Natural killer cell (primary cell): ENCODE measurements around the gene SLC39A11. TPM values are rescaled to one million over a fixed set of nuclear protein-coding genes. Genes with fewer than 3 reads are reported as not detected.

Experiments
- ATAC-seq, 3 donors: fragments of 150-1000 bp in 2 of 3; fragments of 200-7000 bp in 1 of 3; cut with Tn5 transposase; 1 replicate in 1 of 3; 2 replicates in 2 of 3; pipeline ENCODE4 v1.10.0; 2021; ENCODE audit warnings: mild to moderate bottlenecking in 2 of 3, moderate library complexity in 2 of 3
- DNase-seq, 2 donors: peaks; one replicate each; pipeline versions ENCODE4 v3.0.0 to v3.0.0-alpha.2; 2013 to 2021; ENCODE audit warnings: mixed read lengths in 1 of 2
- H3K27ac ChIP-seq: one replicate; pipeline ENCODE4 v1.5.1; 2013; ENCODE audit warnings: mild to moderate bottlenecking, low read length
- H3K27me3 ChIP-seq: one replicate; pipeline ENCODE4 v1.6.1; 2013; ENCODE audit warnings: low read length; ENCODE audit not compliant: control insufficient read depth, insufficient read depth
- H3K36me3 ChIP-seq: one replicate; pipeline ENCODE4 v1.6.1; 2013; ENCODE audit warnings: low read length; ENCODE audit not compliant: control insufficient read depth, insufficient read depth
- H3K4me1 ChIP-seq: one replicate; pipeline ENCODE4 v1.6.1; 2013; ENCODE audit warnings: low read length; ENCODE audit not compliant: control insufficient read depth, insufficient read depth
- H3K4me3 ChIP-seq: one replicate; pipeline ENCODE4 v1.5.1; 2013; ENCODE audit warnings: low read length
- H3K9me3 ChIP-seq: one replicate; pipeline ENCODE4 v1.6.1; 2013; ENCODE audit warnings: low read length; ENCODE audit not compliant: control insufficient read depth, insufficient read depth
- H3K27ac Mint-ChIP-seq, 2 donors: one replicate each; pipeline ENCODE4 v1.8.0; 2022; ENCODE audit warnings: mild to moderate bottlenecking in 2 of 2, mixed read lengths in 2 of 2, moderate library complexity in 1 of 2
- H3K27me3 Mint-ChIP-seq, 2 donors: one replicate each; pipeline ENCODE4 v1.8.0; 2022; ENCODE audit warnings: low read depth in 2 of 2, mixed read lengths in 2 of 2
- H3K36me3 Mint-ChIP-seq: one replicate; pipeline ENCODE4 v1.8.0; 2022; ENCODE audit warnings: mixed read lengths
- H3K4me1 Mint-ChIP-seq, 2 donors: one replicate each; pipeline ENCODE4 v1.8.0; 2022; ENCODE audit warnings: mixed read lengths in 2 of 2
- H3K4me3 Mint-ChIP-seq: one replicate; pipeline ENCODE4 v1.8.0; 2022; ENCODE audit warnings: mild to moderate bottlenecking, moderate library complexity, mixed read lengths
- H3K9me3 Mint-ChIP-seq, 2 donors: one replicate each; pipeline ENCODE4 v1.8.0; 2022; ENCODE audit warnings: mixed read lengths in 2 of 2
- WGBS: methylation state at CpG from one replicate; pipeline ENCODE4 v1.1.7; 2013; ENCODE audit warnings: missing lambda C conversion rate; ENCODE audit not compliant: insufficient coverage; 5-methylcytosine and 5-hydroxymethylcytosine counted together
- intact Hi-C: fragments of 100-400 bp; cut with micrococcal nuclease; formaldehyde crosslinking; loops from one replicate; pipeline ENCODE4 v1.14.2; 2022
- total RNA-seq, 4 donors: library from RNA; stranded (reverse); fragments of 120-200 nt in 1 of 4; gene quantifications; one replicate each; pipeline versions ENCODE4 v1.2.3 to v1.2.4, GENCODE V29; 2013 to 2022
- TF ChIP-seq, protein P1 (sequence below): fragments of 200-600 bp; IDR thresholded peaks from one replicate; pipeline ENCODE4 v1.8.0; 2022; ENCODE audit warnings: antibody characterized with exemption

The SLC39A11 gene
- total RNA-seq, 3 donors from 2014 or later (not counting 1 experiment from before 2014, with no cell fraction given) = 32.6 to 44.9 (median 39.4) TPM

DNA sequence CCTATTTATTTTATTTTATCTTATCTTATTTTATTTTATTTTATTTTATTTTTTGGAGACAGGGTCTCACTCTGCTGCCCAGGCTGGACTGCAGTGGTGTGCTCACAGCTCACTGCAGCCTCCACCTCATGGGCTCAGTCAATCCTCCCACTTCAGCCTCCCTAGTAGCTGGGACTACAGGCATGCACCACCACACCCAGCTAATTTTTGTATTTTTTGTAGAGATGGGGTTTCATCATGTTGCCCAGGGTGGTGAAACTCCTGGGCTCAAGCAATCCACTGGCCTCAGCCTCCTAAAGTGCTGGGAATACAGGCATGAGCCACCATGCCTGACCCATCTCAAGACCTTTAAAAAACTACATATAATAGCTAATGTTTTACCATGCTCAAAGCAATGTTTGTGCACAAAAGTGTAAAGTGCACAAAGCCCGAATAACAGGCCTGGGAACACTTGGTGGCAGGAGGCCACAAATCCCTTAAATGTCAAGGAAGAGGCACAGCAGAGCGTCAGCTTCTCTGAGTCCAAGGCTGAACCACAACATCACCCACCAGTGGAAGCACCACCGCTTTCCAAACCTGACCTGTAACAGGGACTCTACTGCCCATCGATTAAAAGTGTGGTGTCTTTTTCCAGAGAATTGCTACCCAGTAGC is 30.6 kb upstream of the SLC39A11 start:
- no peaks in the 10 kb centered on the region for H3K4me1 Mint-ChIP-seq
- intact Hi-C loops = no loop called here
- DNase-seq (no peak), ATAC-seq (no peak)
- H3K27me3 ChIP-seq = no peaks in the 10 kb centered on the region
- no peak overlapping the region for H3K4me3 Mint-ChIP-seq
- TF ChIP-seq, protein P1, sequence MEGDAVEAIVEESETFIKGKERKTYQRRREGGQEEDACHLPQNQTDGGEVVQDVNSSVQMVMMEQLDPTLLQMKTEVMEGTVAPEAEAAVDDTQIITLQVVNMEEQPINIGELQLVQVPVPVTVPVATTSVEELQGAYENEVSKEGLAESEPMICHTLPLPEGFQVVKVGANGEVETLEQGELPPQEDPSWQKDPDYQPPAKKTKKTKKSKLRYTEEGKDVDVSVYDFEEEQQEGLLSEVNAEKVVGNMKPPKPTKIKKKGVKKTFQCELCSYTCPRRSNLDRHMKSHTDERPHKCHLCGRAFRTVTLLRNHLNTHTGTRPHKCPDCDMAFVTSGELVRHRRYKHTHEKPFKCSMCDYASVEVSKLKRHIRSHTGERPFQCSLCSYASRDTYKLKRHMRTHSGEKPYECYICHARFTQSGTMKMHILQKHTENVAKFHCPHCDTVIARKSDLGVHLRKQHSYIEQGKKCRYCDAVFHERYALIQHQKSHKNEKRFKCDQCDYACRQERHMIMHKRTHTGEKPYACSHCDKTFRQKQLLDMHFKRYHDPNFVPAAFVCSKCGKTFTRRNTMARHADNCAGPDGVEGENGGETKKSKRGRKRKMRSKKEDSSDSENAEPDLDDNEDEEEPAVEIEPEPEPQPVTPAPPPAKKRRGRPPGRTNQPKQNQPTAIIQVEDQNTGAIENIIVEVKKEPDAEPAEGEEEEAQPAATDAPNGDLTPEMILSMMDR = no peak
- no peak overlapping the region for H3K27ac ChIP-seq
- no peaks in the 10 kb centered on the region for H3K36me3 Mint-ChIP-seq
- H3K9me3 Mint-ChIP-seq = no peaks in the 10 kb centered on the region
- H3K9me3 ChIP-seq = no peaks in the 10 kb centered on the region
- no peak overlapping the region for H3K4me3 ChIP-seq
- H3K27me3 Mint-ChIP-seq = peaks cover 2 to 6% of the 10 kb centered on the region in 2 donors
- H3K36me3 ChIP-seq = no peaks in the 10 kb centered on the region
- no peaks in the 10 kb centered on the region for H3K4me1 ChIP-seq
- H3K27ac Mint-ChIP-seq = no peak overlapping the region
- WGBS = 85% methylated on average over 4 of the region's 4 CpGs

DNA sequence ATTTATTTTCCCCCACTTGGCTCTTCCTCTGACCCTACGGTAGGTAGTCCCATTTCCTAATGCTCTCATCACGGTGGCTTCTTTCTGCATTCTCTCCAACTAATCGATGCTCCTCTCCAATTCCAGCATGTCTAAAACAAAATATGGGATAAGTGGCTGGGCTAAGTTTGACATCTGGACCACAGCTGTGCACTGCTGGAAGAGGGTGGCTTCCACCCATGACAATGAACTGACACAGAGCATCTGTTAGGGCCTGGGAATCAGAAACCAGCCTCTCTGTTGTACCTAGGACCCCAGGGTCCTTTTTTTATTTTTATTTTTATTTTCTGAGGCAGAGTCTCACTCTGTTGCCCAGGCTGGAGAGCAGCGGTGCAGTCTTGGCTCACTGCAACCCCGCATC is 29.0 kb upstream of the SLC39A11 start:
- TF ChIP-seq, protein P1 = no peak
- no peak overlapping the region for H3K4me3 Mint-ChIP-seq
- Histone ChIP-seq H3K36me3 (no peaks in the 10 kb centered on the region), H3K9me3 (no peaks in the 10 kb centered on the region), H3K27me3 (no peaks in the 10 kb centered on the region), H3K4me1 (no peaks in the 10 kb centered on the region), H3K4me3 (no peak overlapping the region), H3K27ac (no peak overlapping the region)
- WGBS = 91% methylated on average over 5 of the region's 5 CpGs
- no peaks in the 10 kb centered on the region for H3K4me1 Mint-ChIP-seq
- ATAC-seq (no peak), DNase-seq (no peak)
- intact Hi-C loops = no loop called here
- no peaks in the 10 kb centered on the region for H3K36me3 Mint-ChIP-seq
- no peaks in the 10 kb centered on the region for H3K9me3 Mint-ChIP-seq
- H3K27me3 Mint-ChIP-seq = peaks cover 2 to 6% of the 10 kb centered on the region in 2 donors
- no peak overlapping the region for H3K27ac Mint-ChIP-seq

DNA sequence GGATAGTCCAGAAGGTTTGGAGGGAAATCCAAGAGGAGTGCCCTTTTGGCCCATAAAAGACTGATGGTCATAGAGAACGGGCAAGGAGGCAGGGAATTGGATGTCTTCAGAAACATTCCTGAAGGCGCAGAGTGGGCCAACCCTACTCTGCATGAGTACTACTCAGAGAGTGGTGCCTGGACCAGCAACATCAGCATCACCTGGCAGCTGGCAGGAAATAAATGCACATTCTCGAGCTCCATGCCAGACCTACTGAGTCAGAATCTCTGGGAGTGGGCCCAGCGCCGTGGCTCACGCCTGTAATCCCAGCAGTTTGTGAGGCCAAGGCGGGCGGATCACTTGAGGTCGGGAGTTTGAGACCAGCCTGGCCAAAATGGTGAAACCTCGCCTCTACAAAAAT is 27.1 kb upstream of the SLC39A11 start:
- Histone ChIP-seq H3K9me3 (no peaks in the 10 kb centered on the region), H3K27me3 (no peaks in the 10 kb centered on the region), H3K36me3 (no peaks in the 10 kb centered on the region), H3K4me3 (no peak overlapping the region), H3K4me1 (no peaks in the 10 kb centered on the region), H3K27ac (no peak overlapping the region)
- TF ChIP-seq, protein P1 = no peak
- WGBS = 91% methylated on average over 9 of the region's 10 CpGs
- no peak for ATAC-seq
- H3K27me3 Mint-ChIP-seq = peaks cover 6 to 7% of the 10 kb centered on the region in 2 donors
- intact Hi-C loops = no loop called here
- H3K36me3 Mint-ChIP-seq = no peaks in the 10 kb centered on the region
- H3K27ac Mint-ChIP-seq = no peak overlapping the region
- H3K9me3 Mint-ChIP-seq = no peaks in the 10 kb centered on the region
- no peak overlapping the region for H3K4me3 Mint-ChIP-seq
- H3K4me1 Mint-ChIP-seq = no peaks in the 10 kb centered on the region
- no peak for DNase-seq

DNA sequence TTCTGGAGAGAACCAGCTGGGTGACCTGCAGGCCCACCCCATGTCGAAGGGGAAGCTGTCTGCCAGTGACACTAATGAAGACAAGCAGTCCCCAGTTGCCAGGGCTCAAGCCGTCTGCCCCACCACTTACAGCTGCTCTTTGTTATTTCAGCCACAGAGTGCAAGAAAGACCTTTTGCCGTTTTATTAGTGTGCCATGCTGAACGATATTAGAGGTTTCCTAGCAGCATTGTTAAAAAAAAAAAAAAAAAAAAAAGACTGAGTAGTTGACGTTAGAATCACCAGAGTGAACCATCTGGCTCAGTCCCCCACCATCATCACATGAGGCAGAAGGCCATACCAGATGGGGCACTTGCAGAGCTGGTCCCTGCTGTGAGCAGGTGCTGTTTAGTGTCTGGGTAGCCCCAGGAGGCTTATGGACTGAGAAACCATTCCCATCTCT is 26.5 kb upstream of the SLC39A11 start:
- Mint-ChIP-seq H3K4me1 (no peaks in the 10 kb centered on the region), H3K9me3 (no peaks in the 10 kb centered on the region), H3K36me3 (no peaks in the 10 kb centered on the region), H3K27ac (no peak overlapping the region), H3K27me3 (peaks cover 6 to 7% of the 10 kb centered on the region in 2 donors), H3K4me3 (no peak overlapping the region)
- Histone ChIP-seq H3K36me3 (no peaks in the 10 kb centered on the region), H3K9me3 (no peaks in the 10 kb centered on the region), H3K27me3 (no peaks in the 10 kb centered on the region), H3K27ac (no peak overlapping the region), H3K4me1 (no peaks in the 10 kb centered on the region), H3K4me3 (no peak overlapping the region)
- intact Hi-C loops = no loop called here
- TF ChIP-seq, protein P1 = no peak
- DNase-seq = no peak
- no peak for ATAC-seq
- WGBS = 78% methylated on average over 4 of the region's 5 CpGs
